Smooth muscle cell (in vitro differentiated cells): Measurements from ENCODE around the gene FHAD1. TPM values are rescaled to one million over a fixed set of nuclear protein-coding genes. Genes with fewer than 3 reads are reported as not detected.

Source experiments
- DNase-seq: peaks from one replicate; lab custom pipeline; 2025; ENCODE audit not compliant: unreplicated experiment; lab: John Stamatoyannopoulos, UW
- H2AFZ ChIP-seq: fragments of 200-600 bp; sonication (generic); 2 replicates; pipeline ENCODE4 v1.6.0; 2016; ENCODE audit warnings: antibody characterized with exemption, low read depth, mild to moderate bottlenecking
- H3F3A ChIP-seq: fragments of 200-600 bp; sonication (generic); 2 replicates; pipeline ENCODE4 v1.6.0; 2017; ENCODE audit warnings: antibody characterized with exemption, low read depth
- H3K27ac ChIP-seq: fragments of 200-600 bp; sonication (generic); 2 replicates; pipeline ENCODE4 v1.5.1; 2016; ENCODE audit warnings: low read depth, mild to moderate bottlenecking
- H3K27me3 ChIP-seq: fragments of 200-600 bp; sonication (generic); 2 replicates; pipeline ENCODE4 v1.6.1; 2016; ENCODE audit warnings: low read depth, mild to moderate bottlenecking
- H3K36me3 ChIP-seq: fragments of 200-600 bp; sonication (generic); 2 replicates; pipeline ENCODE4 v1.5.1; 2016; ENCODE audit warnings: low read depth
- H3K4me1 ChIP-seq: fragments of 200-600 bp; sonication (generic); 2 replicates; pipeline ENCODE4 v1.5.1; 2016; ENCODE audit warnings: low read depth
- H3K4me2 ChIP-seq: fragments of 200-600 bp; sonication (generic); 2 replicates; pipeline ENCODE4 v1.6.0; 2016; ENCODE audit warnings: mild to moderate bottlenecking
- H3K4me3 ChIP-seq: fragments of 200-600 bp; sonication (generic); 2 replicates; pipeline ENCODE4 v1.5.1; 2016; ENCODE audit warnings: mild to moderate bottlenecking
- H3K79me2 ChIP-seq: fragments of 200-600 bp; sonication (generic); 2 replicates; pipeline ENCODE4 v1.6.0; 2016; ENCODE audit warnings: low read depth, mild to moderate bottlenecking
- H3K9ac ChIP-seq: fragments of 200-600 bp; sonication (generic); 2 replicates; pipeline ENCODE4 v1.6.0; 2016; ENCODE audit warnings: low read depth
- H3K9me3 ChIP-seq: fragments of 200-600 bp; sonication (generic); replicated peaks from 2 replicates; pipeline ENCODE4 v1.5.1; 2016; ENCODE audit warnings: low read depth
- H4K20me1 ChIP-seq: fragments of 200-600 bp; sonication (generic); 2 replicates; pipeline ENCODE4 v1.6.0; 2016; ENCODE audit warnings: low read depth
- WGBS: methylation state at CpG from one replicate; pipeline ENCODE4 v1.1.7; 2016; ENCODE audit warnings: low lambda C conversion rate; 5-methylcytosine and 5-hydroxymethylcytosine counted together
- polyA plus RNA-seq: library from polyadenylated mRNA; unstranded; fragments of >200 nt; fragmentation: Nextera tagmentation; extraction: Ambion mirVana; gene quantifications from 2 replicates; pipeline ENCODE4 v1.2.1, GENCODE V29; 2016
- total RNA-seq: library from RNA; depleted of rRNA; stranded (reverse); fragments of >200 nt; gene quantifications from 2 replicates; pipeline ENCODE4 v1.2.3, GENCODE V29; 2014
- TF ChIP-seq, protein P1 (sequence below): fragments of 200-600 bp; sonication (generic); IDR thresholded peaks from 2 replicates; pipeline ENCODE4 v1.5.1; 2017; ENCODE audit warnings: borderline replicate concordance, mild to moderate bottlenecking, antibody characterized with exemption; ENCODE audit not compliant: insufficient read depth, poor library complexity, severe bottlenecking

Gene FHAD1
- total and polyA plus RNA-seq, 2 experiments from 2014 or later = 0.33 TPM; not detected in 1

DNA sequence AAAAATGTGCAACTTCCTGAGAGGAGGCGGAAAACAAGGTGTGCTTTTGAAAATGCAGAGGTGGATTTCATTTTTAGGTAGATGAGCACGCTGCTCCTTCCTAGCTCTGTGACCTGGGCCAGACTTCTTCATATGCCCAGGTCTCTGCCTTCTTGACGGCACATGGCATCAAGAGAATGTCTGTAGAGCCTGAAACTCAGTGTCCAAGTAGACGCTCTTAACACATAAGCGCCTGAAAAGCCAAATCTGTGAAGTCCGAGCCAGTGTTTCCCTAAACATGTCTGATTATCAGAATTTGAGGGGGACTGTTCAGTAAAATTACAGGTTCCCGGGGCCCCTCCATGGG lies 25.7 kb downstream of the FHAD1 start:
- Histone ChIP-seq H3K27me3 (peaks cover 5% of the 10 kb centered on the region), H3K36me3 (no peaks in the 10 kb centered on the region), H3K79me2 (no peaks in the 10 kb centered on the region), H3K9ac (no peak overlapping the region), H3K9me3 (no peaks in the 10 kb centered on the region), H3K4me1 (no peaks in the 10 kb centered on the region), H4K20me1 (no peaks in the 10 kb centered on the region), H3K4me2 (no peak overlapping the region), H3K4me3 (no peak overlapping the region), H3F3A (no peaks in the 10 kb centered on the region), H2AFZ (no peak overlapping the region), H3K27ac (no peak overlapping the region)
- WGBS = 56% methylated on average over 7 of the region's 7 CpGs
- no peak for DNase-seq
- TF ChIP-seq, protein P1, sequence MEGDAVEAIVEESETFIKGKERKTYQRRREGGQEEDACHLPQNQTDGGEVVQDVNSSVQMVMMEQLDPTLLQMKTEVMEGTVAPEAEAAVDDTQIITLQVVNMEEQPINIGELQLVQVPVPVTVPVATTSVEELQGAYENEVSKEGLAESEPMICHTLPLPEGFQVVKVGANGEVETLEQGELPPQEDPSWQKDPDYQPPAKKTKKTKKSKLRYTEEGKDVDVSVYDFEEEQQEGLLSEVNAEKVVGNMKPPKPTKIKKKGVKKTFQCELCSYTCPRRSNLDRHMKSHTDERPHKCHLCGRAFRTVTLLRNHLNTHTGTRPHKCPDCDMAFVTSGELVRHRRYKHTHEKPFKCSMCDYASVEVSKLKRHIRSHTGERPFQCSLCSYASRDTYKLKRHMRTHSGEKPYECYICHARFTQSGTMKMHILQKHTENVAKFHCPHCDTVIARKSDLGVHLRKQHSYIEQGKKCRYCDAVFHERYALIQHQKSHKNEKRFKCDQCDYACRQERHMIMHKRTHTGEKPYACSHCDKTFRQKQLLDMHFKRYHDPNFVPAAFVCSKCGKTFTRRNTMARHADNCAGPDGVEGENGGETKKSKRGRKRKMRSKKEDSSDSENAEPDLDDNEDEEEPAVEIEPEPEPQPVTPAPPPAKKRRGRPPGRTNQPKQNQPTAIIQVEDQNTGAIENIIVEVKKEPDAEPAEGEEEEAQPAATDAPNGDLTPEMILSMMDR = no peak

DNA sequence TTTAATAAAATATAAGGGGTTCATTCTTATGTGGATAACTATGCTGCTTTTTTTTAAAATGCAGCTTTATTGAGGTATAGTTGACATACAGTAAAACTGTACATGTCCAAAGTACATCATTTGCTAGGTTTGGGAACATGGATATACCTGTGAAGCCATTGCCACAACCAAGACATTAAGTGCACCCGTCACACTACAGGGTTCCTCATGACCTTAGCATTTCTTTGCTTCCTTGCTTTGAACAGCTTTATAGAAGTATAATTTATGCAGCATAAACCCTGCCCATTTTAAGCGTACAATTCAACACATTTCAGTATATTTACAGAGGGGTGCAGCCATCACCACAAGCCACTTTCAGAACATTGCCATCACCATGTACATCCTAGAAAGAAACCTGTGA lies 26.3 kb downstream of the FHAD1 start:
- no peak for DNase-seq
- TF ChIP-seq, protein P1 = no peak
- H4K20me1 ChIP-seq = no peaks in the 10 kb centered on the region
- WGBS = 86% methylated on average over 2 of the region's 2 CpGs
- H3K27me3 ChIP-seq = peaks cover 5% of the 10 kb centered on the region
- no peaks in the 10 kb centered on the region for H3F3A ChIP-seq
- H3K9me3 ChIP-seq = no peaks in the 10 kb centered on the region
- H3K9ac ChIP-seq = no peak overlapping the region
- no peaks in the 10 kb centered on the region for H3K36me3 ChIP-seq
- no peak overlapping the region for H3K27ac ChIP-seq
- H3K4me1 ChIP-seq = no peaks in the 10 kb centered on the region
- H3K4me3 ChIP-seq = no peak overlapping the region
- no peaks in the 10 kb centered on the region for H3K79me2 ChIP-seq
- H3K4me2 ChIP-seq = no peak overlapping the region
- no peak overlapping the region for H2AFZ ChIP-seq

DNA sequence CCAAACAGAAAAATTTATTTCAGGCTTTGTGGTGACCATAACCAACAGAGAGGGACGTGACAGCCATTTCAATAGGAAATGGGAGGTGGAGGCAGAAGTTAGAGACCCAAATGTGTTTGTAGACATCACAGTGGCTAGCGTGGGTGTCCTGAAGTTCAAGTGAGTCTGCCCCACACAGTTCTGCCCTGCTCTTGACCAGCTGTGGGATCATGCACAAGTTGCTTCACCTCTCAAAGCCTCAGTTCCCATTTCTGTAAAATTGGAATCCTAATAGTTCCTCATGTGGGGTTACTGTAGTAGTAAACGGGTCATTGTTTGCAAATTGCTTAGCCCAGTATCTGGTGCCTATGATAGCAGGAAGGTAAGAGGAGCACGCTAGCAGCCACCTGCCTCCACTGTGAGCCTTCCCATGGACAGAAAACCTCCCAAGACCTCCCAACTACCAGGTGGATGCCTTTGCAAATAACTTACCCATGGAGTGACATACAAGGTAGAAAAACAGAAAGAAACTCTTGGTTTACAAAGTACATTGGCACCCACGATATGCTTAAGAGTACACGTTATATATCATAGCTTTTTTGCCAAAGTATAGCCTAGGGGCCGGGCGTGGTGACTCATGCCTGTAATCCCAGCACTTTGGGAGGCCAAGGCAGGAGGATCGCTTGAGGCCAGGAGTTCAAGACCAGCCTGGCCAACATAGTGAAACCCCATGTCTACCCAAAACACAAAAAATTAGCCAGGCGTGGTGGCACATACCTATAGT lies 29.1 kb downstream of the FHAD1 start:
- Histone ChIP-seq H3K9me3 (no peaks in the 10 kb centered on the region), H2AFZ (no peak overlapping the region), H3K27ac (no peak overlapping the region)

More for the DNA sequence above, 29.1 kb downstream of the FHAD1 start:
- no peak for DNase-seq
- Histone ChIP-seq H3K4me3 (no peak overlapping the region), H3K4me2 (no peak overlapping the region), H3F3A (no peaks in the 10 kb centered on the region), H4K20me1 (no peaks in the 10 kb centered on the region), H3K79me2 (no peaks in the 10 kb centered on the region), H3K36me3 (no peaks in the 10 kb centered on the region), H3K4me1 (no peaks in the 10 kb centered on the region), H3K27me3 (peaks cover 5% of the 10 kb centered on the region), H3K9ac (no peak overlapping the region)
- TF ChIP-seq, protein P1 = no peak
- 95% methylated on average over 10 of the region's 10 CpGs for WGBS
